Measurements from ENCODE around the gene TSHZ1.

- TF ChIP-seq POLR2A (IDR thresholded peaks at IDR 0.05; ENCODE audit: low read depth), result no peak
- no peak for TF ChIP-seq CTCF (IDR thresholded peaks at IDR 0.05)
Measured at GRCh38 chr18:75316223-75316622, 105.6 kb downstream of the TSHZ1 start.
